Keratinocyte (primary cell): Measurements from ENCODE around the gene ATP6V0A4. TPM values are rescaled to one million over a fixed set of nuclear protein-coding genes. Genes with fewer than 3 reads are reported as not detected.

Source experiments
- DNase-seq: peaks from one replicate; pipeline ENCODE4 v3.0.0-alpha.2; 2011; ENCODE audit warnings: low read depth, missing footprints, low spot score
- FAIRE-seq: peaks from 2 replicates; lab custom pipeline; 2011; peaks lifted over from hg19 to GRCh38; lab: Jason Lieb, UNC
- H2AFZ ChIP-seq: 2 replicates; pipeline ENCODE4 v1.6.0; 2012; ENCODE audit warnings: low read length, control low read depth, inconsistent platforms; ENCODE audit not compliant: control insufficient read depth
- H3K27ac ChIP-seq: 2 replicates; pipeline ENCODE4 v1.5.1; 2011; ENCODE audit warnings: low read length; ENCODE audit not compliant: control insufficient read depth, insufficient read depth
- H3K27me3 ChIP-seq: 3 replicates; pipeline ENCODE4 v1.6.0; 2011; ENCODE audit warnings: low read length; ENCODE audit not compliant: control insufficient read depth, insufficient read depth; ENCODE audit errors: extremely low read depth
- H3K36me3 ChIP-seq, 2 experiments: 2 replicates in 1 of 2; 3 replicates in 1 of 2; pipeline ENCODE4 v1.5.1; 2011; ENCODE audit warnings: low read length in 2 of 2, mild to moderate bottlenecking in 1 of 2; ENCODE audit not compliant: control insufficient read depth in 2 of 2, insufficient read depth in 2 of 2; ENCODE audit errors: extremely low read depth in 1 of 2
- H3K4me1 ChIP-seq: 3 replicates; pipeline ENCODE4 v1.5.1; 2011; ENCODE audit warnings: low read length; ENCODE audit not compliant: control insufficient read depth, insufficient read depth; ENCODE audit errors: extremely low read depth
- H3K4me2 ChIP-seq: 3 replicates; pipeline ENCODE4 v1.6.0; 2011; ENCODE audit warnings: low read depth, low read length; ENCODE audit not compliant: control insufficient read depth, insufficient read depth; ENCODE audit errors: extremely low read depth
- H3K4me3 ChIP-seq, 3 experiments: fragments of 200-600 bp in 1 of 3; sonication (generic) in 1 of 3; 2 replicates in 2 of 3; 3 replicates in 1 of 3; pipeline ENCODE4 v1.5.1; 2011 to 2016; ENCODE audit warnings: low read length in 3 of 3, mild to moderate bottlenecking in 3 of 3, control low read depth in 2 of 3, inconsistent platforms in 1 of 3, low read depth in 1 of 3, mixed read lengths in 1 of 3, mixed run types in 1 of 3, moderate library complexity in 1 of 3; ENCODE audit not compliant: control insufficient read depth in 2 of 3, insufficient read depth in 2 of 3; ENCODE audit errors: extremely low read depth in 1 of 3
- H3K79me2 ChIP-seq: 2 replicates; pipeline ENCODE4 v1.6.0; 2012; ENCODE audit warnings: low read length; ENCODE audit not compliant: control insufficient read depth, insufficient read depth
- H3K9ac ChIP-seq: 3 replicates; pipeline ENCODE4 v1.6.0; 2011; ENCODE audit warnings: low read length; ENCODE audit not compliant: control insufficient read depth, insufficient read depth; ENCODE audit errors: extremely low read depth
- H3K9me1 ChIP-seq: 3 replicates; pipeline ENCODE4 v1.6.0; 2011; ENCODE audit warnings: low read length; ENCODE audit not compliant: control insufficient read depth, insufficient read depth; ENCODE audit errors: extremely low read depth
- H3K9me3 ChIP-seq: 2 replicates; pipeline ENCODE4 v1.5.1; 2012; ENCODE audit warnings: low read depth, low read length; ENCODE audit not compliant: control insufficient read depth
- H4K20me1 ChIP-seq: 3 replicates; pipeline ENCODE4 v1.6.0; 2011; ENCODE audit warnings: low read length; ENCODE audit not compliant: control insufficient read depth, insufficient read depth; ENCODE audit errors: extremely low read depth
- EZH2 ChIP-seq: IDR thresholded peaks from one replicate; pipeline ENCODE4 v1.6.1; 2012; ENCODE audit warnings: inconsistent platforms, mild to moderate bottlenecking, low read length, moderate library complexity
- dilution Hi-C: fragments of 300-500 bp; cut with MboI; formaldehyde crosslinking; loops from one replicate; pipeline ENCODE4 v1.7.0; 2020; ENCODE audit warnings: low sequenced_read_pairs; ENCODE audit not compliant: extremely low pct_ligation_motif_present
- polyA plus RNA-seq, 5 experiments: library from polyadenylated mRNA; depleted of rRNA in 3 of 5; stranded (reverse) in 3 of 5; stranded (forward) in 1 of 5; unstranded in 1 of 5; fragments of >200 nt; gene quantifications; 1 replicate in 1 of 5; 2 replicates in 3 of 5; 3 replicates in 1 of 5; pipeline versions ENCODE4 v1.2.1 to v1.2.3, GENCODE V29; 2011 to 2012; ENCODE audit warnings: missing spikeins in 2 of 5, low read depth in 1 of 5, low replicate concordance in 1 of 5
- TF ChIP-seq, protein P1 (sequence below), 3 experiments: IDR thresholded peaks in 1 of 3; conservative IDR thresholded peaks in 1 of 3; optimal IDR thresholded peaks in 1 of 3; 2 replicates in 2 of 3; 3 replicates in 1 of 3; pipeline versions ENCODE3 to v1.5.1; 2011; ENCODE audit warnings: low read length in 3 of 3, mild to moderate bottlenecking in 3 of 3, moderate library complexity in 2 of 3, control low read depth in 1 of 3, inconsistent platforms in 1 of 3; ENCODE audit not compliant: insufficient read depth in 2 of 3; ENCODE audit errors: extremely low read depth in 1 of 3

The ATP6V0A4 gene
- polyA plus RNA-seq, 1 donor (not counting 4 experiments of a cell fraction or from before 2014, with no cell fraction given), result 0.34 TPM

DNA sequence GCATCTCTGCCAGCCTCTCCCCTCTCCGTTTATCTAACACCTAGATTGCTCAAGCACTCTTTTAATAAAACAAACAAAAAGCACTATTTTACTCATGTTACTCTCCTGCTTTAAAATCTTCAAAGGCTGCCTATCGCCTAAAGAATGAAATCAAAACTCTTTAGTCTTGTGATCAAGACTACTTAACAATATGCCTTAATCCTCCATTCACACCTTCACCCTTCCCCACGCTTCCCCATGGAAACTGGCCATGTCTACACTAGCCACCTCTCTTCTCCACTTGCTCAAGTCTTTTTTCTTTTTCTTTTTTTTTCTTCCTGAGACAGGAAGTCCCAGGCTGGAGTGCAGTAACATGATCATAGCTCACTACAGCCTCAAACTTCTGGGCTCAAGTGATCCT is 48.0 kb downstream of the ATP6V0A4 start:
- Histone ChIP-seq H3K4me3 (no peak overlapping the region), H4K20me1 (no peaks in the 10 kb centered on the region), H3K4me1 (no peaks in the 10 kb centered on the region), H3K79me2 (no peaks in the 10 kb centered on the region), H3K27ac (no peak overlapping the region), H3K9me1 (no peaks in the 10 kb centered on the region), H3K27me3 (no peaks in the 10 kb centered on the region), H2AFZ (no peak overlapping the region), H3K36me3 (no peaks in the 10 kb centered on the region), H3K9ac (no peak overlapping the region), H3K9me3 (peaks cover 2% of the 10 kb centered on the region), H3K4me2 (no peak overlapping the region)
- FAIRE-seq (no peak), DNase-seq (no peak)
- dilution Hi-C loops, result no loop called here
- TF ChIP-seq EZH2, result no peak
- TF ChIP-seq, protein P1, sequence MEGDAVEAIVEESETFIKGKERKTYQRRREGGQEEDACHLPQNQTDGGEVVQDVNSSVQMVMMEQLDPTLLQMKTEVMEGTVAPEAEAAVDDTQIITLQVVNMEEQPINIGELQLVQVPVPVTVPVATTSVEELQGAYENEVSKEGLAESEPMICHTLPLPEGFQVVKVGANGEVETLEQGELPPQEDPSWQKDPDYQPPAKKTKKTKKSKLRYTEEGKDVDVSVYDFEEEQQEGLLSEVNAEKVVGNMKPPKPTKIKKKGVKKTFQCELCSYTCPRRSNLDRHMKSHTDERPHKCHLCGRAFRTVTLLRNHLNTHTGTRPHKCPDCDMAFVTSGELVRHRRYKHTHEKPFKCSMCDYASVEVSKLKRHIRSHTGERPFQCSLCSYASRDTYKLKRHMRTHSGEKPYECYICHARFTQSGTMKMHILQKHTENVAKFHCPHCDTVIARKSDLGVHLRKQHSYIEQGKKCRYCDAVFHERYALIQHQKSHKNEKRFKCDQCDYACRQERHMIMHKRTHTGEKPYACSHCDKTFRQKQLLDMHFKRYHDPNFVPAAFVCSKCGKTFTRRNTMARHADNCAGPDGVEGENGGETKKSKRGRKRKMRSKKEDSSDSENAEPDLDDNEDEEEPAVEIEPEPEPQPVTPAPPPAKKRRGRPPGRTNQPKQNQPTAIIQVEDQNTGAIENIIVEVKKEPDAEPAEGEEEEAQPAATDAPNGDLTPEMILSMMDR (optimal IDR thresholded peaks at IDR 0.05 in 1 of 3, IDR thresholded peaks at IDR 0.05 in 1 of 3, conservative IDR thresholded peaks at IDR 0.05 in 1 of 3; ENCODE audit: extremely low read depth in 1 of 3, insufficient read depth in 2 of 3, low read length in 3 of 3), result no peak

DNA sequence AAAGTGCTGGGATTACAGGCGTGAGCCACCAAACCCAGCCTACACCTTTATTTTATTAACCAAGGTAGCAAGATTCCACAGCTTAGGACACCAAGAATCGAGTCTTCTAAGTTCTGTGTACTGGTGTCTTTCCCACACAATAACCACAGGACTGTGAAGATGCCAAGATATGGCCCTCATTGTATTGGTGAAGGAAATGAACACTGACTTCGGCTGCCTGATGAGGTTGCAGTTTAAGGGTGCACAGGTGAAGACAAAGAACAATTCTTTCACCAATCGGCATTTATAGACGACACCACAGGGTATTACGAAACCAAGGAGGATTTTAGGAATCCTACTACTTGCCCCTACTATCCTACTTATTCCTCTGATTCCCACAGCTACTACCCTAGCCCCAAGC is 49.3 kb downstream of the ATP6V0A4 start:
- H3K9ac ChIP-seq, result no peak overlapping the region
- TF ChIP-seq EZH2, result no peak
- TF ChIP-seq, protein P1 (optimal IDR thresholded peaks at IDR 0.05 in 1 of 3, IDR thresholded peaks at IDR 0.05 in 1 of 3, conservative IDR thresholded peaks at IDR 0.05 in 1 of 3; ENCODE audit: extremely low read depth in 1 of 3, insufficient read depth in 2 of 3, low read length in 3 of 3), result no peak
- FAIRE-seq, result no peak
- dilution Hi-C loops, result no loop called here
- no peak overlapping the region for H3K4me2 ChIP-seq
- no peaks in the 10 kb centered on the region for H3K27me3 ChIP-seq
- H3K9me1 ChIP-seq, result no peaks in the 10 kb centered on the region
- H2AFZ ChIP-seq, result no peak overlapping the region
- H3K79me2 ChIP-seq, result no peaks in the 10 kb centered on the region
- no peaks in the 10 kb centered on the region for H4K20me1 ChIP-seq
- no peak overlapping the region for H3K4me3 ChIP-seq
- no peak for DNase-seq
- peaks cover 2% of the 10 kb centered on the region for H3K9me3 ChIP-seq
- no peak overlapping the region for H3K27ac ChIP-seq
- H3K36me3 ChIP-seq, result no peaks in the 10 kb centered on the region
- H3K4me1 ChIP-seq, result no peaks in the 10 kb centered on the region
